ENCODE data around the gene MYO9B. TPM values are rescaled to one million over a fixed set of nuclear protein-coding genes. Genes with fewer than 3 reads are reported as not detected.
A peak's percentile ranks its signal among the peaks of the same experiment; 100 is the strongest.
"Not testable (repeated sequence)": the region's sequence is repeated elsewhere in the genome, so short reads cannot be mapped to it uniquely, and the experiment has no call there.

MYO9B gene
- total RNA-seq, 1 experiment from 2014 or later: 85.4 TPM

DNA sequence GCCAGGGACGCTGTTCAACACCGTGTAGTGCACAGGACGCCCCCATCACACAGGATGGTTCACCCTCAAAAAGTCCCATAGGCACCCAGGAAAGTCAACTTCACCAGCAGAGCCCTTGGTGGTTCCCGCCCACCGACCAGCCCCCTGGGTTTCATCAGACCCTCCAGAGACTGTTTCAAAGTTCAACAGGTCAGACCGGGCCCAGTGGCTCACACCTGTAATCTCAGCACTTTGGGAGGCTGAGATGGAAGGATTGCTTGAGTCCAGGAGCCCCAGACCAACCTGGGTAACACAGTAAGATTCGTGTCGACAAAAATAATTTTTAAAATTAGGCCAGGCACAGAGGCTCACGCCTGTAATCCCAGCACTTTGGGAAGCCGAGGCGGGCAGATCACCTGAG lies 61.0 kb downstream of the MYO9B start:
- POLR2A ChIA-PET (ENCODE audit: low non-redundant PET): no interaction called here
- no peaks in the 10 kb centered on the region for H3K27me3 ChIP-seq (replicated peaks; ENCODE audit: insufficient read depth, low read depth, low read length, poor library complexity)
- no TSS peak for BruUV-seq (replicated peaks)
- CTCF ChIA-PET: no interaction called here
- no peak for DNase-seq (ENCODE audit: low spot score)
- intact Hi-C loops (cut with micrococcal nuclease; ENCODE audit: unreplicated experiment): loop anchor here (5.0 kb wide), 1 partner anchor 59 kb away; the partner anchor contains the start of genes HAUS8 and MYO9B
- H3K4me3 ChIP-seq (ENCODE audit: low read depth, low read length, poor library complexity, severe bottlenecking): no peak overlapping the region
- H3K4me1 ChIP-seq (ENCODE audit: insufficient read depth, low read length, poor library complexity, severe bottlenecking): peaks cover 19% of the 10 kb centered on the region
- H3K27ac ChIP-seq (ENCODE audit: low read depth, low read length, poor library complexity, severe bottlenecking): peak overlapping the region; percentile 92
- no peaks in the 10 kb centered on the region for H3K36me3 ChIP-seq (ENCODE audit: insufficient read depth, low read length, poor library complexity, severe bottlenecking)
- no peaks in the 10 kb centered on the region for H3K9me3 ChIP-seq (ENCODE audit: low read depth, low read length, poor library complexity, severe bottlenecking)
- TF ChIP-seq, protein P1, sequence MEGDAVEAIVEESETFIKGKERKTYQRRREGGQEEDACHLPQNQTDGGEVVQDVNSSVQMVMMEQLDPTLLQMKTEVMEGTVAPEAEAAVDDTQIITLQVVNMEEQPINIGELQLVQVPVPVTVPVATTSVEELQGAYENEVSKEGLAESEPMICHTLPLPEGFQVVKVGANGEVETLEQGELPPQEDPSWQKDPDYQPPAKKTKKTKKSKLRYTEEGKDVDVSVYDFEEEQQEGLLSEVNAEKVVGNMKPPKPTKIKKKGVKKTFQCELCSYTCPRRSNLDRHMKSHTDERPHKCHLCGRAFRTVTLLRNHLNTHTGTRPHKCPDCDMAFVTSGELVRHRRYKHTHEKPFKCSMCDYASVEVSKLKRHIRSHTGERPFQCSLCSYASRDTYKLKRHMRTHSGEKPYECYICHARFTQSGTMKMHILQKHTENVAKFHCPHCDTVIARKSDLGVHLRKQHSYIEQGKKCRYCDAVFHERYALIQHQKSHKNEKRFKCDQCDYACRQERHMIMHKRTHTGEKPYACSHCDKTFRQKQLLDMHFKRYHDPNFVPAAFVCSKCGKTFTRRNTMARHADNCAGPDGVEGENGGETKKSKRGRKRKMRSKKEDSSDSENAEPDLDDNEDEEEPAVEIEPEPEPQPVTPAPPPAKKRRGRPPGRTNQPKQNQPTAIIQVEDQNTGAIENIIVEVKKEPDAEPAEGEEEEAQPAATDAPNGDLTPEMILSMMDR (conservative IDR thresholded peaks at IDR 0.05; ENCODE audit: low read depth, low read length): no peak
- no peak for TF ChIP-seq EZH2 (IDR thresholded peaks at IDR 0.05; ENCODE audit: borderline replicate concordance, low read depth, low read length, poor library complexity, severe bottlenecking)

DNA sequence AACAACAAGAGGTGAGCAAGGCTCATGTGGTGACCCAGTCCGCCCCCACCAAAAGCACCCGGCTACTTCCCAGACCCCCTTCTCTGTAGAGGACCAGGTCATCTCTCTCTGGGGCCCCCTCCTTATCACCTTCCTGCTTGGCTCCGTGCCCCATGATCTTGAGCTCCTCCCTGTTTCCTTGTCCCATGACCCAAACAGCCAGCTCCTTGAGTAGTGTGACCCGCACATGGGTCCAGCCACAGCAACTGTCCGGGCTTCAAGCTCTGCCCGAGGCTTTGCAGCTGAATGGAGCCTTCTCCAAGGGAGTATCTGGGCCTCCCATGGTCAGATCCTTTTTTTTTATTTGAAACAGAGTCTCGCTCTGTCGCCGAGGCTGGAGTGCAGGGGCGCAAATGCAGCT lies 61.8 kb downstream of the MYO9B start:
- Histone ChIP-seq H3K27me3 (replicated peaks; ENCODE audit: insufficient read depth, low read depth, low read length, poor library complexity) (no peaks in the 10 kb centered on the region), H3K9me3 (ENCODE audit: low read depth, low read length, poor library complexity, severe bottlenecking) (no peaks in the 10 kb centered on the region), H3K36me3 (ENCODE audit: insufficient read depth, low read length, poor library complexity, severe bottlenecking) (peaks cover under 1% of the 10 kb centered on the region), H3K4me3 (ENCODE audit: low read depth, low read length, poor library complexity, severe bottlenecking) (no peak overlapping the region), H3K27ac (ENCODE audit: low read depth, low read length, poor library complexity, severe bottlenecking) (no peak overlapping the region), H3K4me1 (ENCODE audit: insufficient read depth, low read length, poor library complexity, severe bottlenecking) (peaks cover 17% of the 10 kb centered on the region)
- intact Hi-C loops (cut with micrococcal nuclease; ENCODE audit: unreplicated experiment): loop anchor here (5.0 kb wide), 1 partner anchor 60 kb away; the partner anchor contains the start of genes HAUS8 and MYO9B
- BruUV-seq (replicated peaks): no TSS peak
- DNase-seq (ENCODE audit: low spot score): no peak
- no peak for TF ChIP-seq EZH2 (IDR thresholded peaks at IDR 0.05; ENCODE audit: borderline replicate concordance, low read depth, low read length, poor library complexity, severe bottlenecking)
- TF ChIP-seq, protein P1 (conservative IDR thresholded peaks at IDR 0.05; ENCODE audit: low read depth, low read length): no peak
- ChIA-PET POLR2A (ENCODE audit: low non-redundant PET) (no interaction called here), CTCF (no interaction called here)

DNA sequence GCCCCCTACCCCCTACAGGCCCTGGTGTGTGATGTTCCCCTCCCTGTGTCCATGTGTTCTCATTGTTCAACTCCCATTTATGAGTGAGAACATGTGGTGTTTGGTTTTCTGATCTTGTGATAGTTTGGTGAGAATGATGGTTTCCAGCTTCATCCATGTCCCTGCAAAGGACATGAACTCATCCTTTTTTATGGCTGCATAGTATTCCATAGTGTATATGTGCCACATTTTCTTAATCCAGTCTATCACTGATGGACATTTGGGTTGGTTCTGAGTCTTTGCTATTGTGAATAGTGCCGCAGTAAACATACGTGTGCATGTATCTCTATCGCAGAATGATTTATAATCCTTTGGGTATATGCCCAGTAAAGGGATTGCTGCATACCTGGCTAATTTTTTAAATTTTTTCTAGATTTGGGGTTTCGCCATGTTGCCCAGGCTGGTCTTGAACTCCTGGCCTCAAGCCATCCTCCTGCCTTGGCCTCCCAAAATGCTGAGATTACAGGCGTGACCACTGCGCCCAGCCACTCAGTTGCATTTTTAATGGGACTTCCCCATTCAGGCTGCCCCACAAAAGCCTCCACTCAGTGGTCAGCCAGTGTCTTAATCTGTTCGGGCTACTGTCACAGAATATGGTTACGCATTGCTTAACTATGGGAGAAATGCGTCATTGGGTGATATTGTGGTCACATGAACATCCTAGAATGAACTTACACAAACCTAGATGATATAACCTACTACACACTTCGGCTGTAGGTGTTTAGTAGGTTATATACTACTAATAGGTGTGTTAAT lies 62.7 kb downstream of the MYO9B start:
- intact Hi-C loops (cut with micrococcal nuclease; ENCODE audit: unreplicated experiment): loop anchor here (5.0 kb wide), 1 partner anchor 61 kb away; the partner anchor contains the start of genes HAUS8 and MYO9B
- H3K9me3 ChIP-seq (ENCODE audit: low read depth, low read length, poor library complexity, severe bottlenecking); CTCF ChIA-PET; H3K27ac ChIP-seq (ENCODE audit: low read depth, low read length, poor library complexity, severe bottlenecking); H3K4me3 ChIP-seq (ENCODE audit: low read depth, low read length, poor library complexity, severe bottlenecking); DNase-seq (ENCODE audit: low spot score); BruUV-seq (replicated peaks); H3K36me3 ChIP-seq (ENCODE audit: insufficient read depth, low read length, poor library complexity, severe bottlenecking); H3K27me3 ChIP-seq (replicated peaks; ENCODE audit: insufficient read depth, low read depth, low read length, poor library complexity); POLR2A ChIA-PET (ENCODE audit: low non-redundant PET): not testable (repeated sequence)
- peaks cover 17% of the 10 kb centered on the region for H3K4me1 ChIP-seq (ENCODE audit: insufficient read depth, low read length, poor library complexity, severe bottlenecking)

Data from A673 (cell line).